Activated CD8-positive, alpha-beta memory T cell treated with anti-CD3 and anti-CD28 coated beads, Interleukin-2, amount 50 U/mL, for 1 hour (primary cell): ENCODE data around the gene AKAP13.
"Not testable (repeated sequence)": the region's sequence is repeated elsewhere in the genome, so short reads cannot be mapped to it uniquely, and the experiment has no call there.

ENCODE experiments used
- DNase-seq: peaks from one replicate; pipeline ENCODE4 v3.0.0-alpha.2; 2020; ENCODE audit errors: extremely low read depth

The AKAP13 gene

GRCh38 chr15:85441854-85442253, 61.5 kb downstream of the AKAP13 start:
- not testable (repeated sequence) for DNase-seq

- no peak for DNase-seq
Measured at GRCh38 chr15:85443046-85443445, 62.6 kb downstream of the AKAP13 start.

GRCh38 chr15:85443593-85444087, 63.2 kb downstream of the AKAP13 start:
- DNase-seq, result no peak

- DNase-seq, result no peak
Measured at GRCh38 chr15:85444122-85444745, 63.8 kb downstream of the AKAP13 start.

GRCh38 chr15:85445361-85445760, 65.0 kb downstream of the AKAP13 start:
- DNase-seq, result no peak

- DNase-seq, result no peak
Measured at GRCh38 chr15:85451099-85451700, 70.8 kb downstream of the AKAP13 start.

GRCh38 chr15:85452436-85452835, 72.0 kb downstream of the AKAP13 start:
- DNase-seq, result no peak

GRCh38 chr15:85453144-85453872, 72.9 kb downstream of the AKAP13 start:
- DNase-seq, result no peak

GRCh38 chr15:85454403-85454802, 74.0 kb downstream of the AKAP13 start:
- DNase-seq, result no peak

GRCh38 chr15:85455891-85456290, 75.5 kb downstream of the AKAP13 start:
- no peak for DNase-seq

GRCh38 chr15:85456798-85457197, 76.4 kb downstream of the AKAP13 start:
- no peak for DNase-seq

GRCh38 chr15:85457392-85457968, 77.1 kb downstream of the AKAP13 start:
- DNase-seq, result no peak

- DNase-seq, result no peak
Measured at GRCh38 chr15:85458764-85459163, 78.4 kb downstream of the AKAP13 start.

- DNase-seq, result no peak
Measured at GRCh38 chr15:85462029-85462428, 81.6 kb downstream of the AKAP13 start.

GRCh38 chr15:85463276-85463892, 83.0 kb downstream of the AKAP13 start:
- no peak for DNase-seq

- DNase-seq, result no peak
Measured at GRCh38 chr15:85463976-85464375, 83.6 kb downstream of the AKAP13 start.

- no peak for DNase-seq
Measured at GRCh38 chr15:85464471-85464870, 84.1 kb downstream of the AKAP13 start.

GRCh38 chr15:85470563-85471271, 90.3 kb downstream of the AKAP13 start:
- DNase-seq, result no peak

- DNase-seq, result no peak
Measured at GRCh38 chr15:85472349-85472748, 91.9 kb downstream of the AKAP13 start.

GRCh38 chr15:85473455-85473854, 93.1 kb downstream of the AKAP13 start:
- no peak for DNase-seq

GRCh38 chr15:85474700-85475316, 94.4 kb downstream of the AKAP13 start:
- DNase-seq, result no peak
